Thyroid gland (tissue), 4 donors: ENCODE results near the gene SLC35B2.

Source experiments
- POLR2A ChIP-seq, 2 donors: fragments of 450-650 bp; IDR thresholded peaks; one replicate each; pipeline ENCODE4 v1.6.1; 2017; ENCODE audit warnings: antibody characterized with exemption in 2 of 2, mild to moderate bottlenecking in 2 of 2, moderate library complexity in 1 of 2
- TF ChIP-seq, protein P1 (sequence below), 6 experiments: fragments of 200-600 bp in 3 of 6; fragments of 450-650 bp in 3 of 6; sonication (generic) in 3 of 6; IDR thresholded peaks; one replicate each; pipeline ENCODE4 v1.5.1; 2016 to 2019; ENCODE audit warnings: antibody characterized with exemption in 6 of 6, mild to moderate bottlenecking in 2 of 6, inconsistent platforms in 1 of 6, moderate library complexity in 1 of 6

GRCh38 chr6:44238687-44239350 lies 18.5 kb downstream of the SLC35B2 start:
- TF ChIP-seq, protein P1, sequence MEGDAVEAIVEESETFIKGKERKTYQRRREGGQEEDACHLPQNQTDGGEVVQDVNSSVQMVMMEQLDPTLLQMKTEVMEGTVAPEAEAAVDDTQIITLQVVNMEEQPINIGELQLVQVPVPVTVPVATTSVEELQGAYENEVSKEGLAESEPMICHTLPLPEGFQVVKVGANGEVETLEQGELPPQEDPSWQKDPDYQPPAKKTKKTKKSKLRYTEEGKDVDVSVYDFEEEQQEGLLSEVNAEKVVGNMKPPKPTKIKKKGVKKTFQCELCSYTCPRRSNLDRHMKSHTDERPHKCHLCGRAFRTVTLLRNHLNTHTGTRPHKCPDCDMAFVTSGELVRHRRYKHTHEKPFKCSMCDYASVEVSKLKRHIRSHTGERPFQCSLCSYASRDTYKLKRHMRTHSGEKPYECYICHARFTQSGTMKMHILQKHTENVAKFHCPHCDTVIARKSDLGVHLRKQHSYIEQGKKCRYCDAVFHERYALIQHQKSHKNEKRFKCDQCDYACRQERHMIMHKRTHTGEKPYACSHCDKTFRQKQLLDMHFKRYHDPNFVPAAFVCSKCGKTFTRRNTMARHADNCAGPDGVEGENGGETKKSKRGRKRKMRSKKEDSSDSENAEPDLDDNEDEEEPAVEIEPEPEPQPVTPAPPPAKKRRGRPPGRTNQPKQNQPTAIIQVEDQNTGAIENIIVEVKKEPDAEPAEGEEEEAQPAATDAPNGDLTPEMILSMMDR (IDR thresholded peaks at IDR 0.05): no peak
- TF ChIP-seq POLR2A (IDR thresholded peaks at IDR 0.05): no peak
